ENCODE results near the gene MSN. TPM values are rescaled to one million over a fixed set of nuclear protein-coding genes. Genes with fewer than 3 reads are reported as not detected.

Gene MSN
- total RNA-seq, 1 donor from 2014 or later: 72.3 TPM

GRCh38 chrX:65689377-65689776, 21.9 kb downstream of the MSN start:
- H3K27ac Mint-ChIP-seq (ENCODE audit: unreplicated experiment): no peak overlapping the region
- no peaks in the 10 kb centered on the region for H3K36me3 Mint-ChIP-seq (ENCODE audit: unreplicated experiment)
- no peak for DNase-seq
- H3K9me3 Mint-ChIP-seq (ENCODE audit: unreplicated experiment): no peaks in the 10 kb centered on the region
- no peaks in the 10 kb centered on the region for H3K4me1 Mint-ChIP-seq (ENCODE audit: low read depth, unreplicated experiment)
- H3K4me3 Mint-ChIP-seq (ENCODE audit: unreplicated experiment): no peak overlapping the region
- no peaks in the 10 kb centered on the region for H3K27me3 Mint-ChIP-seq (ENCODE audit: unreplicated experiment)
- TF ChIP-seq CTCF (IDR thresholded peaks at IDR 0.05; ENCODE audit: partially characterized antibody, unreplicated experiment): no peak

DNA sequence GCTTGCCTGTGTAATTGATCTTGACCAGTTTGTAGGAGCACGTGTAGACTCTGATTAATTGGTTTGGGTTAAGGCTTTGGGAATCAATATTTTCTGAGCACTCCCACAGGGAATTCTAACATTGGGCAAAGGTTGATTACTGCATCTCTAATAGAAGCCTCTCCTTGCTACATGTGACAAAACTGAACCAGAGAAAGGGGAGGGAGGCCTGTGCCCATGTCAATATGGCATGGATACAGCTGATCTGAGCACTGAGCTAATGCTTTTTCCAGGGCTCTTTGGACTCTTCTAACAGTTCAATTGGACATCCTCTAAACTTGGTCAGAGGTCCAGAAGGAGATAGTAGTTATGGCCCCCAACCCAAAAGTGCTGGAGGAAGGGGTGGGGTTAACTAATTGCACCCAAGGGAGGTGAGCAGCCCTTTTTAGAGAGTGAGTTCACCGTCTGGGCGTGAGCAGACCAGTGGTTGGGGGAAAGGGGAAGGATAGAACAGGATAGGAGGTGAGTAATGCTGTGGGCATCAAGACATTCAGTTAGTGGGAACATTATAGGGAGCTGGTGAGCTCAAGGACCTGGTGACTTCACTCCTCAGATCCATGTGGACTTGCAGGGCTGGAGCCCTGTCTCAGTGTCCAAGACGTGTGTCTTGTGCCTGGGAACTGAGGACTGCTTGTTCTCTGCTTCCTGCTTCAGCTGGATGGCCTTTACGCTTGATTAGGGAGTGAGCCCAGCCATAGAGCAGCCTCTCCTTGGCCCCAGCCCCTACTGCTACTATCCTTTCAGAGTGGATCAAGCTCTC, 22.8 kb downstream of the MSN start:
- Mint-ChIP-seq H3K4me3 (ENCODE audit: unreplicated experiment) (no peak overlapping the region), H3K9me3 (ENCODE audit: unreplicated experiment) (no peaks in the 10 kb centered on the region), H3K36me3 (ENCODE audit: unreplicated experiment) (no peaks in the 10 kb centered on the region), H3K4me1 (ENCODE audit: low read depth, unreplicated experiment) (no peaks in the 10 kb centered on the region), H3K27me3 (ENCODE audit: unreplicated experiment) (no peaks in the 10 kb centered on the region), H3K27ac (ENCODE audit: unreplicated experiment) (no peak overlapping the region)
- DNase-seq: no peak
- TF ChIP-seq CTCF (IDR thresholded peaks at IDR 0.05; ENCODE audit: partially characterized antibody, unreplicated experiment): no peak

DNA sequence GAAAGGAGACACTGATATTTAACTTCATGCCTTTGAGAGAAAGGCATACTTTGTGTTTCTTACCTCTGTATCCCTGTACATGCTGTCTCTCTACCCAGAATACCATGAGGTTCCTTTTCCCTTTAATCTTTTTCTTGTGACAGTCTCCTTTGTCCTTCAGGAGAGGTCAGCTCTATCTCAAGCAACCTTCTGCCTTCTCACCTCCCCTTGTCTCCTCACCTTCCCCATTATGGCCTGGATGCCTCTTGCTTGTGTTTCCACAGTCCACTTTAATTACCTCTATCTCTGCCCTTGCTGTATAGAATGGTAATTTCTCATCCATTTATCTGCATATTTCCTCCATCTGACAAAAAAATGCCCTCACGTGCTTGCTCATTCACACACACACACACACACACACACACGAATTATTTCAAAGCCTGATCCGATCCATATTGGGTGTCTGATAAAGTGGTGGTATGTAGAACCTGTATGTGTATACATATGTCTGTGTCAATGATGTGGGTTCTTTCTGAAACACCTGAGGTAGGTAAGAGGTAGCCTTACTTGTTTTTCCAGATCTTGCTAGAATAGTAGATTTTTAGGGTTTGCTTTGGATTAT, 28.5 kb downstream of the MSN start:
- no peaks in the 10 kb centered on the region for H3K36me3 Mint-ChIP-seq (ENCODE audit: unreplicated experiment)
- no peak overlapping the region for H3K27ac Mint-ChIP-seq (ENCODE audit: unreplicated experiment)
- TF ChIP-seq CTCF (IDR thresholded peaks at IDR 0.05; ENCODE audit: partially characterized antibody, unreplicated experiment): no peak
- H3K4me1 Mint-ChIP-seq (ENCODE audit: low read depth, unreplicated experiment): no peaks in the 10 kb centered on the region
- no peaks in the 10 kb centered on the region for H3K9me3 Mint-ChIP-seq (ENCODE audit: unreplicated experiment)
- H3K4me3 Mint-ChIP-seq (ENCODE audit: unreplicated experiment): no peak overlapping the region
- no peak for DNase-seq
- no peaks in the 10 kb centered on the region for H3K27me3 Mint-ChIP-seq (ENCODE audit: unreplicated experiment)

- Mint-ChIP-seq H3K4me3 (ENCODE audit: unreplicated experiment) (no peak overlapping the region), H3K36me3 (ENCODE audit: unreplicated experiment) (no peaks in the 10 kb centered on the region), H3K27me3 (ENCODE audit: unreplicated experiment) (no peaks in the 10 kb centered on the region), H3K4me1 (ENCODE audit: low read depth, unreplicated experiment) (no peaks in the 10 kb centered on the region), H3K9me3 (ENCODE audit: unreplicated experiment) (no peaks in the 10 kb centered on the region), H3K27ac (ENCODE audit: unreplicated experiment) (no peak overlapping the region)
- no peak for TF ChIP-seq CTCF (IDR thresholded peaks at IDR 0.05; ENCODE audit: partially characterized antibody, unreplicated experiment)
- no peak for DNase-seq
These were observed 29.2 kb downstream of the MSN start for GRCh38 chrX:65696613-65697012.

- no peak overlapping the region for H3K27ac Mint-ChIP-seq (ENCODE audit: unreplicated experiment)
- no peaks in the 10 kb centered on the region for H3K27me3 Mint-ChIP-seq (ENCODE audit: unreplicated experiment)
- no peaks in the 10 kb centered on the region for H3K36me3 Mint-ChIP-seq (ENCODE audit: unreplicated experiment)
- no peak for DNase-seq
- TF ChIP-seq CTCF (IDR thresholded peaks at IDR 0.05; ENCODE audit: partially characterized antibody, unreplicated experiment): no peak
- H3K4me1 Mint-ChIP-seq (ENCODE audit: low read depth, unreplicated experiment): no peaks in the 10 kb centered on the region
- H3K9me3 Mint-ChIP-seq (ENCODE audit: unreplicated experiment): no peaks in the 10 kb centered on the region
- no peak overlapping the region for H3K4me3 Mint-ChIP-seq (ENCODE audit: unreplicated experiment)
These were observed 29.8 kb downstream of the MSN start for GRCh38 chrX:65697211-65697641.

Data from glutamatergic neuron (in vitro differentiated cells).